ENCODE measurements around the gene SLC12A6.

The SLC12A6 gene

DNA sequence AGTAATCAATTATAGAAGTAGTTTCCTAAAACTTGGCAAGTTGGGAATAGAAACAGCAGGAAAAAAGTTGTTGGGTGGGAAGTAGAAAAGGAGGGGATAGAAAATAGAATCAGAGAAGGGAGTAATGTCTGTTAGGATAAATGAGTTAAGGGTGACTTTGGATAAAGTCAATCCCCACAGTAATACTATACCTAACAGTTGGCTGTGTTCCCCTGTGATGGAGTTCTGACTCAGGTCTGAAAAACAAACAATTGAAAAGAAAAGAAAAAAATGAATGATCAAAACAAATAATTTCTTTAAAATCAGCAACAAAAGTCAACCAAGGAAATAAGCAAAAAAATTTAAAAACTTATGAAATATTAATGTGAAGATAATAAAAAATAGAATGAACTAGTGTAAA lies 62.4 kb downstream of the SLC12A6 start:
- H3K27ac ChIP-seq = no peak overlapping the region
- CTCF ChIA-PET = interaction anchor here (0.7 kb wide), 1 partner anchor 9 kb away, joined by 5 read pairs; no protein-coding TSS in a partner anchor
- POLR2A ChIA-PET (ENCODE audit: low non-redundant PET) = no interaction called here
- TF ChIP-seq, protein P1, sequence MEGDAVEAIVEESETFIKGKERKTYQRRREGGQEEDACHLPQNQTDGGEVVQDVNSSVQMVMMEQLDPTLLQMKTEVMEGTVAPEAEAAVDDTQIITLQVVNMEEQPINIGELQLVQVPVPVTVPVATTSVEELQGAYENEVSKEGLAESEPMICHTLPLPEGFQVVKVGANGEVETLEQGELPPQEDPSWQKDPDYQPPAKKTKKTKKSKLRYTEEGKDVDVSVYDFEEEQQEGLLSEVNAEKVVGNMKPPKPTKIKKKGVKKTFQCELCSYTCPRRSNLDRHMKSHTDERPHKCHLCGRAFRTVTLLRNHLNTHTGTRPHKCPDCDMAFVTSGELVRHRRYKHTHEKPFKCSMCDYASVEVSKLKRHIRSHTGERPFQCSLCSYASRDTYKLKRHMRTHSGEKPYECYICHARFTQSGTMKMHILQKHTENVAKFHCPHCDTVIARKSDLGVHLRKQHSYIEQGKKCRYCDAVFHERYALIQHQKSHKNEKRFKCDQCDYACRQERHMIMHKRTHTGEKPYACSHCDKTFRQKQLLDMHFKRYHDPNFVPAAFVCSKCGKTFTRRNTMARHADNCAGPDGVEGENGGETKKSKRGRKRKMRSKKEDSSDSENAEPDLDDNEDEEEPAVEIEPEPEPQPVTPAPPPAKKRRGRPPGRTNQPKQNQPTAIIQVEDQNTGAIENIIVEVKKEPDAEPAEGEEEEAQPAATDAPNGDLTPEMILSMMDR (conservative IDR thresholded peaks at IDR 0.05; ENCODE audit: low read depth) = no peak
- DNase-seq (ENCODE audit: low spot score) = peak; percentile 16

DNA sequence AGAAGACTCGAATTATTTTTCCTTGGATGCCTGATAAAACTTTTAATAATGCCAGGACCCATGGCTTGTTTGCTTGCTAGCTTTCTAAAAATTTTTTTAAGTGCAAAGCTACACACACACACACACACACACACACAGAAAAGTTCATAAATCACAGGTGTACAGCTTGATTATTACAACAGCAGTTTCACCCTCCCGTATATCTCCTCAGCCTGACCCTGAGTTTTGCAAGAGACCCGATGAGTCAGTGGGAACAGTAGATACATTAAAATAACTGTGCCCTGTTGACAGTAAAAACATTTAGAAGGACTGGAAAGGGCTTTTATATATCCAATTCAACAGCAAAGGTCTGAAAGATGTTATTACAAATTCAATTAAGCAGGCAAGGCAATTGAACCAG lies 66.1 kb downstream of the SLC12A6 start:
- DNase-seq (ENCODE audit: low spot score) = peak; percentile 78
- TF ChIP-seq, protein P1 (conservative IDR thresholded peaks at IDR 0.05; ENCODE audit: low read depth) = no peak
- ChIA-PET POLR2A (ENCODE audit: low non-redundant PET) (interaction anchor here (0.7 kb wide), 1 partner anchor 341 kb away, joined by 3 read pairs; no protein-coding TSS in a partner anchor), CTCF (interaction anchor here (0.6 kb wide), 1 partner anchor 43 kb away, joined by 4 read pairs; no protein-coding TSS in a partner anchor)
- H3K27ac ChIP-seq = peak overlapping the region; percentile 59

DNA sequence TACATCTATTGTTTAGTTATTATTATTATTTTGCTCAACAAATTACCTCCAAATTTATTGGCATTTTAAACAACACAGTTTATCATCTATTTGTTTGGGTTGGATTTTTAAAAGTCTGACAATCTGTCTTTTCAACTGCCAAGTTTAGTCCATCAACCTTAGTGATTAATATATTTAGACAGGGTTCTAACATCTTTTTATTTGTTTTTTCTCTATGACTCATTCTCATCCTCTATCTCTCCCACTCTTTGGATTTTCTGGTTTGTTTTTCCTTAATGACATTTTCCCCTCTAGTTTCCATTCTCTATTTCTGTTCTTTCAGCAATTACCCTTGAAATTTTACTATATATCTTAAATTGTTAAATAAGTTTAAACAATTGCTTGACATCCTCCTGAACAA lies 70.8 kb downstream of the SLC12A6 start:
- ChIA-PET POLR2A (ENCODE audit: low non-redundant PET) (no interaction called here), CTCF (no interaction called here)
- TF ChIP-seq, protein P1 (conservative IDR thresholded peaks at IDR 0.05; ENCODE audit: low read depth) = no peak
- no peak for DNase-seq (ENCODE audit: low spot score)
- no peak overlapping the region for H3K27ac ChIP-seq

DNA sequence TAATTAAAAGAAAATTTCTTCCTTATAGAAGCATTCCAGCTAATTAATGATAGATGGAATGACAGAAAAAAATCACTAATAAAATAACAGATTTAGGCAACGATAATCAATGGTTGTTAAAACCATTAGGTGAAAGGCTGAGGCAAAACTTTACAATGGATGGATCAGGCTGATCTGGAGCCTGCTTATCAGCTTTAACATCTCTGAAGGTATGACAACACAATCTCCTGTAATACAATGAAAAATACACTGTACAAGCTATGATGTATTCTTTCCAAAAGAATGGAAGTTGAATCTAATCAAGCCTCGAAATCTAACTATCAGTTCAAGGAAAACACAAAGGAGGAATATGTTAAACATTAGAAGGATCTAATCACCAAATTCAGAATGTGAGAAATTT lies 73.5 kb downstream of the SLC12A6 start:
- H3K27ac ChIP-seq = no peak overlapping the region
- ChIA-PET CTCF (no interaction called here), POLR2A (ENCODE audit: low non-redundant PET) (no interaction called here)
- TF ChIP-seq, protein P1 (conservative IDR thresholded peaks at IDR 0.05; ENCODE audit: low read depth) = no peak
- DNase-seq (ENCODE audit: low spot score) = no peak

DNA sequence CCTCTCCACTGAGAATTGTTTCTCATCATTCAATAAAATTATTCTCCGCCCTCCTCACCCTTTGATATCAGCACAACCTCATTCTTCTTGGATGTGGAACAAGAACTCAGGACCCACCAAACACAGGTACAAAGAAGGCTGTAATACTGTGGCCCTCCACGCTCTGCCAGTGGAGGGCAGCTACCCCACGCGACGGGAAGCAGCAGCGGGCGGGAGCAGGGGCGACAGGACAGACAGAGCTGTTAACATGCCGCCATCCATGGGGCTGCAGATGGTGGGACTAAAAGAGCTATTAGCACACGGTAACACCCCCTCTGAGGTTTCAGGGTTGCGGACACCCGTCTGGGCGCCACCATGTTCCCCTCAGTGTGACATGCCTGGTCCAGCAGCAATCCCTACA lies 75.2 kb downstream of the SLC12A6 start:
- DNase-seq (ENCODE audit: low spot score) = no peak
- POLR2A ChIA-PET (ENCODE audit: low non-redundant PET) = no interaction called here
- H3K27ac ChIP-seq = no peak overlapping the region
- CTCF ChIA-PET = interaction anchor here (0.7 kb wide), 1 partner anchor 40 kb away, joined by 3 read pairs; no protein-coding TSS in a partner anchor
- TF ChIP-seq, protein P1 (conservative IDR thresholded peaks at IDR 0.05; ENCODE audit: low read depth) = no peak

DNA sequence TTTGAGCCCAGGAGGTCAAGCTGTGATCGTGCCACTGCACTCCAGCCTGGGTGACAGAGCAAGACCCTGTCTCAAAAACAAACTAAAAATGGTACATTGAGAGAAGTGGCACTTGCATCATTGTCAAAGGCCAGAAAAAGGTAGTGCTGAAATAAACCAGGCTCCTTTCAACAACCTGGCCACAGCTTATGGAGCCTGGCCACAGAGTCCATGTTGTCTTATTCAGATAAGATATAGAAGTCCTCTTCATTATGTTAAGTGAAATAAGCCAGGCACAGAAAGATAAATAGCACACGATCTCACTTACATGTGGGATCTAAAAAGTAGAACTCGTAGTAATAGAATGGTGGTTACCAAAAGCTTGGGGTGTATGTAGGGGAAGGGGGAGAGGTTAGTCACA lies 78.0 kb downstream of the SLC12A6 start:
- H3K27ac ChIP-seq = no peak overlapping the region
- ChIA-PET CTCF (no interaction called here), POLR2A (ENCODE audit: low non-redundant PET) (no interaction called here)
- TF ChIP-seq, protein P1 (conservative IDR thresholded peaks at IDR 0.05; ENCODE audit: low read depth) = no peak
- no peak for DNase-seq (ENCODE audit: low spot score)

Measured in RWPE1 (cell line).